GM18508 (cell line): ENCODE data around the gene SLC35F2.

ENCODE experiments used
- ATAC-seq: cut with Tn5 transposase; IDR thresholded peaks from one replicate; pipeline ENCODE4 v1.9.1; 2021; ENCODE audit warnings: moderate number of reproducible peaks; ENCODE audit not compliant: insufficient read depth, unreplicated experiment

Gene SLC35F2

DNA sequence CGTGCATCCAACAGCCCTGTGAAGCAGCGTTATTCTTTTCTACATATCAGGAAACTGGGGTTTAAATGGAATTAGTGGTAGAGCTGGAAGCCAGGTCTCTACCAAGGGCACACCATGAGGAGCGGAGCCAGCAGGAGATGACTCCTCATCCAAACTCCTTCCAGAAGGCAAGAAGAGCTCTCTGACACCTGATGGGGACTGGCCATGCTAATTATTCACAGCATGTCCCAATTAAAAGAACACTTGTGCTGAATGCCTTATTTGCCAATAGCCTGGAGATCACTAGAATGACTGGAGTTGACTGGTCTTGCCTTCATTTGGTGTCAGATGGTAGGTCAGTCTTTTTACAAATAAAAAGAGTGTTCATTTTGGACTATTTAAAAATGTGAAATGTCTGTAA, 113.9 kb downstream of the SLC35F2 start:
- ATAC-seq, result no peak

DNA sequence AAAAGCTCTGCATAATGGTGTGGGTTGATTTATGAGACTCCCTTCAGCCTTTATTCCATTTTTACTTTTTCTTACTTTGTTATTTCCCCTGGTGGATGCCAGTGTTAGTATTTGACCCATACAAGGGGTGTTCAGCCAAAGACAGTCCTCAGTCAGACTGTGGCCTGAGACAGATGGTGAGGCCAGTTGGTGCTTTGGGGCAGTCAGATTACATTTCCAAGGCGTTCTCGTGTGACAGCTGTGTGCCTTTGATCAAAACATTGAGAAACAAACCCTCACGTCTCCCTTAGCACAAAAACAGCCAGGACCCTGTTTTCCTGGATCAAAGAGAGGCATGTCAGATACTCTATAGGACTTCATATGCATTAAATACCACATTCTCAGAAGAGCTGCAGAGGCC, 115.4 kb downstream of the SLC35F2 start:
- ATAC-seq, result no peak

DNA sequence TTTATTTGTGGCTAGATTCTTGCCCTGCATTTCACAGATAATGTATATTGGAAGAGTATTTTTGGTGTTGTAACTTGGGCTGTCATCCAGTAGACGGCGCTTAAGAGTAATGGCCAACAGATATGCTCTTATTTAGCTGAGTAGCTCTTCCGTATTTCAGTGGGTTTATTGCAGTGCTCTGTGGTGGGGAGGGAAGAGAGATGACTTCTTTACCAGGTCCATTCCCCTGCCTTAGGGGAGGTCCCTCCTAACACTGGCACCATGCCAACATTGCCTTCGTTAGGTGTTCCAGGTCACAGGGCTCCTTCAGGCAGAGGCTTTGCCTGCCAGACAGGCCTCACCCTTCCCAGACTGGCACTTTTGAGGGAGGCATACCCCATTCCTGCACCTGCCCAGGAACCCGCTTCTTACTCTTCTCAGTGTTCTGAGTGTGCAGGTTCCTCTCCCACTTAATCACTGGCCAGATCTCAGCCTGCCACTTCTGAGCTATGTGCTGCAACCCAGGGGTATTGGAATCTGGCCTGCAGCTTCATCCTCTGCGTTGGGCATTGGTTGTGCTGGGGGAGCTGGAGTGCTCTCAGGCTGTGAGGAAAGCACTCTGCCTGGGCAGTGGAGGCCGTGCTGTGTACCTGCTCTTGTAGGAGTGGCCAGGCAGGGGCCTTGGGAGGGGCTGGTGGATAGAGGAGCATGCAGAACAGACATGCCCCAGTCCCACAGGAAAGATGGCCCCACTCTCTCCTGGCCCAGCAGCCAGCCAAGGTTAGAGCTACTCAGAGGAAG, 117.4 kb downstream of the SLC35F2 start:
- peak; percentile 81 for ATAC-seq
